ENCODE data around the gene TSPAN18.

DNA sequence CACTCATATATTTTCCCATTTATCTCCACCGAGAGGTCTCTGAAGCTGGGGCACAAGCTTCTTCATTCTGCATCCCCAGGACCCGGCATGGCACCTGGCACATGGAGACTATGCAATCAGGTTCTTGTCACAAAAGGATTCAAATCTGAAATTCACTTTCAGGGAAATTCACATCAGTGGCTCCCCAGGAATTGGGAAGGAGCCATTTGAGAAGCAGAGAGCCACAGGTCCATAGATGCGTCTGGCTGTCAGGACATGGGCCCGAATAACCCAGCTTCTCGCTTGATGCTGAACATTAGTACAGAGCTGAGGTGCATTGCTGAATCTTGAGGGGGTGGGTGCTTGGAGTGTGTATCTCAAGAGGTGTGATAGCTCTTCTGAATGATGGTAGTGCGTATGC lies 82.5 kb downstream of the TSPAN18 start:
- TF ChIP-seq, protein P1, sequence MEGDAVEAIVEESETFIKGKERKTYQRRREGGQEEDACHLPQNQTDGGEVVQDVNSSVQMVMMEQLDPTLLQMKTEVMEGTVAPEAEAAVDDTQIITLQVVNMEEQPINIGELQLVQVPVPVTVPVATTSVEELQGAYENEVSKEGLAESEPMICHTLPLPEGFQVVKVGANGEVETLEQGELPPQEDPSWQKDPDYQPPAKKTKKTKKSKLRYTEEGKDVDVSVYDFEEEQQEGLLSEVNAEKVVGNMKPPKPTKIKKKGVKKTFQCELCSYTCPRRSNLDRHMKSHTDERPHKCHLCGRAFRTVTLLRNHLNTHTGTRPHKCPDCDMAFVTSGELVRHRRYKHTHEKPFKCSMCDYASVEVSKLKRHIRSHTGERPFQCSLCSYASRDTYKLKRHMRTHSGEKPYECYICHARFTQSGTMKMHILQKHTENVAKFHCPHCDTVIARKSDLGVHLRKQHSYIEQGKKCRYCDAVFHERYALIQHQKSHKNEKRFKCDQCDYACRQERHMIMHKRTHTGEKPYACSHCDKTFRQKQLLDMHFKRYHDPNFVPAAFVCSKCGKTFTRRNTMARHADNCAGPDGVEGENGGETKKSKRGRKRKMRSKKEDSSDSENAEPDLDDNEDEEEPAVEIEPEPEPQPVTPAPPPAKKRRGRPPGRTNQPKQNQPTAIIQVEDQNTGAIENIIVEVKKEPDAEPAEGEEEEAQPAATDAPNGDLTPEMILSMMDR (IDR thresholded peaks at IDR 0.05; ENCODE audit: low read depth, low read length, poor library complexity, severe bottlenecking): no peak
- no peak for TF ChIP-seq EZH2phosphoT487 (IDR thresholded peaks at IDR 0.05; ENCODE audit: borderline replicate concordance, low read length)

Measured in DOHH2 (cell line).